GM19467 (cell line): ENCODE measurements around the gene PDIA4.

Experiments
- ATAC-seq: cut with Tn5 transposase; IDR thresholded peaks from one replicate; pipeline ENCODE4 v1.9.1; 2021; ENCODE audit warnings: mild to moderate bottlenecking, moderate library complexity; ENCODE audit not compliant: unreplicated experiment

PDIA4 gene

GRCh38 chr7:148975896-148976295 is 52.4 kb downstream of the PDIA4 start:
- ATAC-seq: no peak

- no peak for ATAC-seq
Measured at GRCh38 chr7:148973256-148973655, 55.0 kb downstream of the PDIA4 start.

GRCh38 chr7:148972375-148972774 is 55.9 kb downstream of the PDIA4 start:
- ATAC-seq: no peak

GRCh38 chr7:148967602-148968001 is 60.7 kb downstream of the PDIA4 start:
- no peak for ATAC-seq

GRCh38 chr7:148967032-148967372 is 61.3 kb downstream of the PDIA4 start:
- ATAC-seq: no peak

GRCh38 chr7:148964483-148965267 is 63.6 kb downstream of the PDIA4 start:
- no peak for ATAC-seq

GRCh38 chr7:148963583-148964482 is 64.5 kb downstream of the PDIA4 start:
- ATAC-seq: no peak

GRCh38 chr7:148962823-148963582 is 65.3 kb downstream of the PDIA4 start:
- ATAC-seq: peak; percentile 64

GRCh38 chr7:148962440-148962822 is 65.9 kb downstream of the PDIA4 start:
- ATAC-seq: no peak

- no peak for ATAC-seq
Measured at GRCh38 chr7:148959726-148960125, 68.6 kb downstream of the PDIA4 start.

- no peak for ATAC-seq
Measured at GRCh38 chr7:148958061-148958460, 70.2 kb downstream of the PDIA4 start.

GRCh38 chr7:148954766-148955165 is 73.5 kb downstream of the PDIA4 start:
- no peak for ATAC-seq

- ATAC-seq: no peak
Measured at GRCh38 chr7:148953676-148954075, 74.6 kb downstream of the PDIA4 start.
